ENCODE measurements around the gene GDE1.

The GDE1 gene

DNA sequence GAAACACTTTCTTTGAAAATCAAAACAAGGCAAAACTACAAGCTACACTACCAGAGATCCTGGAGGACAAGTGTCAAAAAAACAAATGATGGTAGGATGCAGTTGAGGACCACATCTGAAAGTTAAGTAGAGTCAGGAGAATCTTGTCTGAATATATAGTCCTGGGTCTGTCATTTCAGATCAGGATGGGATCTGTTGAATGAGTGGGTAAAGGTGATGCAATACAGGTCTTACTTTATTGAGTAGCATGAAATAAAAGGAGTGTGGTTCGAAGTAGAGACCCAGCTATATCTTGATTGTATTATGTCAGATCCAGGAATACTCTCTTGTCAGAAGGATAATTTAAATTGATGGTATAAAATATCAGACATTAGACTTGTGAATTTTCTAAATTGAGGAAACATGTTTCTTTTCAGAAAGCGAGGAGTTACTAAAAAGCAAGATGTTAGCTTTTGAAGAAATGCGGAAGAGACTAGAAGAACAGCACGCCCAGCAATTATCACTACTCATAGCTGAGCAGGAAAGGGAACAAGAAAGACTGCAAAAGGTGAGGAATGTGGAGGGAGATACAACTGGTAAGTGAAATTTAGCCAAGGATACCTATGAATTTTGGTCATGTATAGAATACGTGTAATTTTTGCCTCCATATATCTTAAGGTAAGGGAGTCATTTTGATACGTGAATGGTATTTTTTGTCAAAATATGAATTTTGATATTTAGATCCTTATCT is 18.5 kb upstream of the GDE1 start:
- TF ChIP-seq, protein P1, sequence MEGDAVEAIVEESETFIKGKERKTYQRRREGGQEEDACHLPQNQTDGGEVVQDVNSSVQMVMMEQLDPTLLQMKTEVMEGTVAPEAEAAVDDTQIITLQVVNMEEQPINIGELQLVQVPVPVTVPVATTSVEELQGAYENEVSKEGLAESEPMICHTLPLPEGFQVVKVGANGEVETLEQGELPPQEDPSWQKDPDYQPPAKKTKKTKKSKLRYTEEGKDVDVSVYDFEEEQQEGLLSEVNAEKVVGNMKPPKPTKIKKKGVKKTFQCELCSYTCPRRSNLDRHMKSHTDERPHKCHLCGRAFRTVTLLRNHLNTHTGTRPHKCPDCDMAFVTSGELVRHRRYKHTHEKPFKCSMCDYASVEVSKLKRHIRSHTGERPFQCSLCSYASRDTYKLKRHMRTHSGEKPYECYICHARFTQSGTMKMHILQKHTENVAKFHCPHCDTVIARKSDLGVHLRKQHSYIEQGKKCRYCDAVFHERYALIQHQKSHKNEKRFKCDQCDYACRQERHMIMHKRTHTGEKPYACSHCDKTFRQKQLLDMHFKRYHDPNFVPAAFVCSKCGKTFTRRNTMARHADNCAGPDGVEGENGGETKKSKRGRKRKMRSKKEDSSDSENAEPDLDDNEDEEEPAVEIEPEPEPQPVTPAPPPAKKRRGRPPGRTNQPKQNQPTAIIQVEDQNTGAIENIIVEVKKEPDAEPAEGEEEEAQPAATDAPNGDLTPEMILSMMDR (IDR thresholded peaks at IDR 0.05; ENCODE audit: extremely low read depth, insufficient read depth, missing control alignments): no peak
- DNase-seq (ENCODE audit: low spot score): no peak
- in situ Hi-C loops (cut with MboI; ENCODE audit: low pct_unique_long_range_greater_than_20kb, low sequenced_read_pairs, unreplicated experiment): no loop called here

DNA sequence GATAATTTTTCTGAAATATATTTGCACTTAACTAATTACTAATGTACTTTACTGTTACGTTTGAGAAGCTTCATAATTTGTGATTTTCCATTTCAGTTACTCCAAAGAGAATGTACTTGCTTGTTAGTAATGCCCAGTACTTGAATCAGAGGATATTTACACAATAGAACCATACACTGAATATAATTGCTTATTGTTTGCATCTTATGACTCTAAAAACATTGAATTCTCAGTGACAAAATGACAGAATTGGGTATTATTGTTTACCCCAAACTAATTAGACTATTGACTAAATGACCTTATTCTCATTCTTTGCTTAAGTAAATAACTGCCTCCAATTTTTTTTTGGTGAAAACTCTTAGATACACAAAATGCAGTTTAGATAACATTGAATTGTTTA is 10.7 kb upstream of the GDE1 start:
- no peak for DNase-seq (ENCODE audit: low spot score)
- TF ChIP-seq, protein P1 (IDR thresholded peaks at IDR 0.05; ENCODE audit: extremely low read depth, insufficient read depth, missing control alignments): no peak
- in situ Hi-C loops (cut with MboI; ENCODE audit: low pct_unique_long_range_greater_than_20kb, low sequenced_read_pairs, unreplicated experiment): no loop called here

DNA sequence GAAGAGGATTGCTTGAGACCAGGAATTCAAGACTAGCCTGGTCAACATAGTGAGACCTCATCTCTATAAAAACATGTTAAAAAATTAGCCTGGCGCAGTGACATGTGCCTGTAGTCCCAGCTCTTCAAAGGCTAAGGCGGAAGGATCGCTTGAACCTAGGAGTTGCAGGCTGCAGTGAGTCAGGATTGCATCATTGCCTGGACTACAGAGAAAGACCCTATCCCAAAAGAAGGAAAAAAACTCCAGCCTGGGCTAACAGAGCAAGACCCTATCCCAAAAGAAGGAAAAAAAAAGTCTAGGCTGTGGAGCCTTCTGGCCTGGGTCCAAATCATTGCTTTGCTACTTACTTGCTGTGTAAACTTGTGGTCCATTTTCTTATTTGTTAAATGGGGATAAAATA is 6.8 kb upstream of the GDE1 start:
- TF ChIP-seq, protein P1 (IDR thresholded peaks at IDR 0.05; ENCODE audit: extremely low read depth, insufficient read depth, missing control alignments): no peak
- in situ Hi-C loops (cut with MboI; ENCODE audit: low pct_unique_long_range_greater_than_20kb, low sequenced_read_pairs, unreplicated experiment): no loop called here

DNA sequence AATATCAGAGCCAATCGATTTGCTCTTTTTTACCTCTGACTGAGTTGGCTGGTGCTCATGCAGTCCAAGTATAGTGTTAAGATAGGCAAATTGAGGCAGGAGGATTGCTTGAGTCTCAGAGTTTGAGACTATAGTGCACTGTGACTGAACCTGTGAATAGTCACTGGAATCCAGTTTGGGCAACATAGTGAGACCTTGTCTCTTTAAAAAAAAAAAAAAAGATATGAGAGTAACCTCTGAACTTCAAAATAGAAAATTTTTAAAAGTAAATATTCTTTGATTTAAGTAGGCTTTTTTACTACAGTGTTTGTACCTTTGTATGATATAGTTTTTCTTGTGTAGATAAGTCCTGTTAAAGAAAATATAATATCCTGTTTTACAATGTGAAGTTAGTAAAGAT is 5.3 kb upstream of the GDE1 start:
- in situ Hi-C loops (cut with MboI; ENCODE audit: low pct_unique_long_range_greater_than_20kb, low sequenced_read_pairs, unreplicated experiment): no loop called here
- TF ChIP-seq, protein P1 (IDR thresholded peaks at IDR 0.05; ENCODE audit: extremely low read depth, insufficient read depth, missing control alignments): no peak
- DNase-seq (ENCODE audit: low spot score): no peak

More for the DNA sequence above, 6.8 kb upstream of the GDE1 start:
- no peak for DNase-seq (ENCODE audit: low spot score)

DNA sequence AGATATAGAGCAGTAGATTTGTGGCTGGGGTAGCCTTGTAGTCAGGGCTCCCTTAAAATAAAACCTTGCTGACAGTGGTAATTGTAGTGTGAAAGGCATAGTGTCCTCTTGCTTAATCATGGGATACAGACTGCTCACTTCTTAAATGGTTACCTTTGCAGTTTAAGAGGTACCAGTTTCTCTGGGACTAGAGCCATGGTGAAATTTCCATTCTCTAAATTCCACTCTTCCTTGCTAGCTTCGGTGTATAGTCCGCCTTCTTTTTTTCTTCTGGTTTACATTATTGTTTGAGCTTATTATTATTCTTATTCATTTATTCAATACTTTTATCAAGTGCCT is 3.5 kb upstream of the GDE1 start:
- TF ChIP-seq, protein P1 (IDR thresholded peaks at IDR 0.05; ENCODE audit: extremely low read depth, insufficient read depth, missing control alignments): no peak
- no peak for DNase-seq (ENCODE audit: low spot score)
- in situ Hi-C loops (cut with MboI; ENCODE audit: low pct_unique_long_range_greater_than_20kb, low sequenced_read_pairs, unreplicated experiment): no loop called here

DNA sequence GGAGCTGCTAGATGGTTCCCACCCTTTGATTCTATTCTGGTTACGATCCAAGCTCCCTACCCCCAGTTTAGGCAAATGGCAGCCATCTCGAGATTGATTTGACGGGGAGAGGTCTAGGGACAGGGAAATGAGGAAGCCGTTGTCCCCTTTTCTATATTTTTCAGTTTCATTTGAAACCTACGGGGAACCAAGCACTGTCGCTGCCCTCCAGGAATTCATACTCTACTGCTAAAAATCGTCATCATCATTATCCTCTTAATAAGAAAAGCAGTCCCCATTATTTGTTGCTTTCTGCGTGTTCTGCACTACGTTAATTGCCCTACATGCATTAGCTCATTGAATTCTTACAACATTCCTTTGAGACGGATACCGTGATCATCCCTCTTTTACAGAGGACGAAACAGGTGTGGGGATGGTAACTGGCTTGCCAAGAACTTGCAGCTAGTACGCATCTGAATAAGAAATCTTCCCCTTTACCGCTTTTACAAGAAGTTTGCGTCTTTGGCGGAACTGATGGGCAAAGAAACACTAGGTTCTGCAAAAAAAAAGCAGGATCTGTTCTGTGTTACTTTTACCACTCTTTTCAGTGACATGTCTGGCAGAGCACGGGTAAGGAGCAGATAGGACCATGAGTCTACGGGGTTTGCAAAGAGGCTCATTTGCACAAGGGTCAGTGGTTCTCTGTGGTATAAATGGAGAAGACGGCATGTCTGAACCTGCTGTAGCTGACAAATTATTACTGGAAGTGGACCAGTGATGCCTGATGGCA is 2.9 kb upstream of the GDE1 start:
- DNase-seq (ENCODE audit: low spot score): peak; percentile 42
- TF ChIP-seq, protein P1 (IDR thresholded peaks at IDR 0.05; ENCODE audit: extremely low read depth, insufficient read depth, missing control alignments): no peak
- in situ Hi-C loops (cut with MboI; ENCODE audit: low pct_unique_long_range_greater_than_20kb, low sequenced_read_pairs, unreplicated experiment): no loop called here
